GM18498 (cell line): Measurements from ENCODE around the gene CLASRP.
A peak's percentile ranks its signal among the peaks of the same experiment; 100 is the strongest.

Experiments used
- ATAC-seq: cut with Tn5 transposase; IDR thresholded peaks from one replicate; pipeline ENCODE4 v1.9.1; 2021; ENCODE audit warnings: mild to moderate bottlenecking, moderate library complexity; ENCODE audit not compliant: unreplicated experiment

CLASRP gene

DNA sequence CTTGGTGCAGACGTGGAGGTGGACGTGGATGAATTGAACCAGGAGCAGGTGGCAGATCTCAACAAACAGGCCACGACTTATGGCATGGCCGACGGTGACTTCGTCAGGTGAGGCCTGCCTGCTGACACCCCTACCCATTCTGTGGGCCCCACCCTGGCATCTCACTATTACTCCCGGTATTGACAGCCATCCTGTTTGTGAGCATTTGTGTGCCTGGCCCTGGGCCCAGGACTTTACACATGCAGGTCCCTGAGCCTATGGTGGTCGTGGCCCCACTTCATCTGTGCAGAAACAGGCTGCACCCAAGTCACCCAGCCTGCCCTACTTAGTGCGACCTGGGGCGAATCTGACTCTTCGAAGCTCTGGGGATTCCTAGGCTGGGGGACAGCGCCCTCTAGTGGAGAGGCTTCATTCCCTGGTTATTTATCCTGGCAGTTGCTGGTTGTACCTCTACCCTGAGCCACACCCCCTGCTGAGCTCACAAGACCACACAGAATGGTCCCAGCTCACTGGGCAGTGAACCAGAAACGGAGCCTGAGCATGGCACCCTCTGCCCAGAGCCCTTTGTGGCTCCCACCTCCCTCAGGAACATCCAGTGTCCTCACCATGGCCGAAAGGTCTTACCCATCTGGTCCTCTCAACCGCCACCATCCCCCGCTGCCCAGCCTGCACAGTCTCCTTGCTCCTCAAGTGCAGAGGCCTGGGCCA lies 20.6 kb downstream of the CLASRP start:
- ATAC-seq, result no peak

DNA sequence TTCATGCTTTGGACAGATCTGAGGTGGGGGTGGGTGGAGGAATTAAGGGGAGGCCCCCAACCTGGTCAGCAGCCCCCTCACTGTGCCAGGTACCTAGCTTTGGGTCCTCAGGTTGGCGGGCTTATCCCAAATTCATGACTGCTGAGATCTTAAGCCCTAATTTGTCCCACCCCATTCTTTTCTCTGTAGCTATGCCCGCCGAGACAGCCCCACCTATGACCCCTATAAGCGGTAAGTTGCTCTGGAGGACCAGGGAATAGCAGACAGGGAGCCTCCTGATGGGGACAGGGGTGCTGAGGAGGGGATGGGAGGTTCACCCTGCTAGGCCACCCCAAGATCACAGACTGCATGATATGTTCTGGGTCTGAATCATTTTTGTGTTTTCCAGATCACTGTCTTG lies 23.1 kb downstream of the CLASRP start:
- no peak for ATAC-seq

- ATAC-seq, result no peak
Observed at GRCh38 chr19:45063851-45064801, 25.3 kb downstream of the CLASRP start.

DNA sequence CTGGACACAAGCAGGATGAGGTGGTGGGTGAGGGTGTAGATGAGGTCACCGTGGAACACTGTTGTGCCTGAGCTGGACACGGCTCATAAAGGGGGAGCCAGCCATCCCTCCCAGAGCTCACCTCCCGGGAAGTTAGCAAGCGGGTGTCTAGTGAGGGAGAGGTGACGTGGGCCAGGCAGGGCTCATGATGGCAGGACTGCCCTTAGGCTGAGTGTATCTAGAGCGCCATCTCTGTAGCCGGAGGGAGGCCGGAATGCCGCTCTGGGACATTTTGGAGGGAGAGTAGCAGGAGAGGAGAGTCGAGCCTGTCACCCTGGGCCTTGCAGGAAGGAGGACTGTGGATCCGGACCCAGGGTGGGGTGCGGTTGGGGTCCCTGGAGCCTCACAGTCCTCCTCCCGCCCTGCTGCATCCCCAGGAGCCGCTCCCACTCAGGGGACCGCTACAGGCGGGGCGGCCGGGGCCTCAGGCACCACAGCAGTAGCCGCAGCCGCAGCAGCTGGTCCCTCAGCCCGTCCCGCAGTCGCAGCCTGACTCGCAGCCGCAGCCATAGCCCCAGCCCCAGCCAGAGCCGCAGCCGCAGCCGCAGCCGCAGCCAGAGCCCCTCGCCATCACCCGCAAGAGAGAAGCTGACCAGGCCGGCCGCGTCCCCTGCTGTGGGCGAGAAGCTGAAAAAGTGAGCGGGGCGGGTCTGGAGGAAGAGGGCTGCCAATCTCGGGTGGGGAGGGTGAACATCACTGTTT lies 28.2 kb downstream of the CLASRP start:
- no peak for ATAC-seq

DNA sequence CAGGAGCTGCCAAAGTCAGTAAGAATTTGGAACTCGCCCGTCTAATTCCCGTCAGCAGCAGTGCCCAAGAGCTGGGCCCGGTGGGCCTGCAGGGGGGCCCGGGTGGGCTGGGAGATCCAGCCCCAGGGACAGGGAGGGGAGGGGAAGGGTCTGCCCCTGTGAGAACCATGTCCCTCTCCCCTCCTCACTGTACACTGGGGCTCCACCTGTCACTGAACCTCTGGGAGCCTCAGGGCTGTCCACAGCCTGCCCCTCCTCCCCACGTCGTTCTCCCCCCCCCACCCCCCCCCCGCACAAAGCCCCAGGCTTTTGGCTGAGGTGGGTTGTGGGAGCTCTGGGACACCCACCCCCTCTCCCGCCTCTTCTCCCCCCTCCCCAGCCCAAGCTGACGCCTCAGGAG lies 29.2 kb downstream of the CLASRP start:
- no peak for ATAC-seq

DNA sequence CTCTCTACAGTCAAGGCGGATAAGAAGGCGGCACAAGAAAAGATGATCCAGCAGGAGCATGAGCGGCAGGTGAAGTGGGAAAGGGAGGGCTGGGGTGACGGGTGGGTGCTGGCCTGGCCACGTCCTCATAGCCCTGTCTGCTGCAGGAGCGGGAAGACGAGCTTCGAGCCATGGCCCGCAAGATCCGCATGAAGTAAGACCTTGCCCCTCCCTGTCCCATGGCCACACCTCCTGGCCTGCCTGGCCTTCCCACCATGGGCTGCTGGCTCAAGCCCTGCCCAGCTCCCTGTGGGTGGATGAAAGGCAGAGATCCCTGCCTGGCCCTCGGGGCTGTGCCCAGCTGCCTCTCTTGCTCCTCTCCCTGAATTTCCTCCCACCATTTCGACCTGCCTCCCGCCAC lies 30.2 kb downstream of the CLASRP start:
- no peak for ATAC-seq

- no peak for ATAC-seq
Observed at GRCh38 chr19:45070214-45070613, 31.4 kb downstream of the CLASRP start.

DNA sequence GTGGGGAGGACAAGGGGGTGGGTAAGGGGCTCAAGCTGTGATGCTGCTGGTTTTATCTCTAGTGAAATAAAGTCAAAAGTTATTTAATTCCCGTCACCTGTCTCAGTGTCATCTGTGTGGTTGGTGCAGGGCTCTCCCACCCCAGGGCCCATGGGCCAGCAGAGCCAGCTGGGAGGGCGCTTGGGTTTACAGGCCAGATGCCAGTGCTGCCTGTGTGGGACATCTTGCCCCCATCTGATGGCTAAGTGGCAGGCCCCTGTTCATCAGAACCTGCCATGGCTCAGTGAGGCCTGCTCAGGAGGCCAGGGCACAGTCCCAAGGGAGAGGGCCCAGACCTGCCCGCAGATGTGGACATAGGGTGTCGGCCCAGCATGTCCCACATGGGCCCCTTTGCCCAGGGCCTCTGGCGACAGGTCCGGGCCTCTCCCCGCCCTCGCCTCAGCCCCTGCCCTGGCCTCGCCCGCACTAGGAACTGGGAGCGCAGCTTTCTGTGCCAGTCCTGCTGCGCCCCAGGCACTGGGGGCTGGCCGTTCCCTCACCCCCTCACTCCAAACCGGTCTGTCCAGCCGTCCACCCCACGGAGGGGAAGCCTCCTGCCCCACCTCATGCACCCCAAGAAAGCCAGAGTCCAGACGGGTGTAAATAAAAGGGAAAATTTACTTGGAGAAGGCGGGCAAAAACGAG lies 32.2 kb downstream of the CLASRP start:
- no peak for ATAC-seq

DNA sequence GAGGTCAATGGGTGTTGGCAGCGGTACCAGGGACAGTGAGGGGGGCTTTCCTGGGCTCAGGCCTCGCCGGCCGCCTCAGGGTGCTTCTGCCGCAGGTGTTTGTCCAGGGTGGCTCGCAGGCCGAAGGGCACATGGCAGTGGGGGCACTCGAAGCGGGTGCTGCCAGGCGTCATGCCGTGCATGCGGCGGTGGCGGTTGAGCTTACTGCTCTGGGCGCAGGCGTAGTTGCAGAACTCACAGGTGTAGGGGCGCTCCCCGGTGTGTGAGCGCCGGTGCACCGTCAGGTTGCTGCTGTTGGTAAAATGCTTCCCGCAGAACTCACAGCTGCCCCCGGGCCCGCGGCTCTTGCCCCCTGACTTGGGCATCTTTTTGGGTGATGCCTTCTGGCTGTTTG lies 32.7 kb downstream of the CLASRP start:
- ATAC-seq, result no peak

DNA sequence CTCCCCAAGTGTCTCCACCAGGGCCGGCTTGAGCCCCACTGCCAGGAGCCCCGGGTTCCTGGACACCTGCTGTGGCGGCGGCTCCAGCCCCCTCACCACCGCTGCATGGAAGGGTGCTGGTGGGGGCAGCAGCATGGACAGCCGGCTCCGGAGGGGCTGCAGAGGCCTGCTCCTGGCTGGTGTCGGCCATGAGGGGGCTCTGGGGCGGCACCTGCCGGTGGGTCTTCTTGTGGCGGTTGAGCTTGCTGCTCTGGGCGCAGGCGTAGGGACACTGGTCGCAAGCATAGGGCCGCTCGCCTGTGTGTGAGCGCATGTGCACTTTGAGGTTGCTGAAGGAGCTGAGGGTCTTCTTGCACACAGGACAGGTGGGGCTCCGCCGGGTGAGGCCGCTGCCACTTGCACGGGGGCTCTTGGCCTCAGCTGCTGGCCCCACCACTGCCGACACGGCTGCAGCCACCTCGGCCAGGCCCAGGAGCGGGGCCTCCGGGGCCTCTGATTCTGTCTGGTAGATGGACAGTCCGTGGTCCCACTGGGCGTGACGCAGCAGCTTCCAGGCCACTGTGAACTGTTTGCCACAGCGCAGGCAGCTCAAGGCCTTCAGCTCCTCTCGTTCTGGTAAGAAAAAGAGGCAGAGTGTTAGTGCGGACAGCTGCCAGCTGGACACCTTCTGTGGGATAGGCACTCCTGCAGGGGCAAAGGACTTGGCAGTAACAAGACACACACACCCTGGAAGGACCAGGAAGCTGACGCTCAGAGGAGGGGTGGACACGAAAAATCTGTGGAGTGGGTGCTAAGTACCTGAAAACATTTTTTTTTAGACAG lies 33.3 kb downstream of the CLASRP start:
- ATAC-seq, result no peak

DNA sequence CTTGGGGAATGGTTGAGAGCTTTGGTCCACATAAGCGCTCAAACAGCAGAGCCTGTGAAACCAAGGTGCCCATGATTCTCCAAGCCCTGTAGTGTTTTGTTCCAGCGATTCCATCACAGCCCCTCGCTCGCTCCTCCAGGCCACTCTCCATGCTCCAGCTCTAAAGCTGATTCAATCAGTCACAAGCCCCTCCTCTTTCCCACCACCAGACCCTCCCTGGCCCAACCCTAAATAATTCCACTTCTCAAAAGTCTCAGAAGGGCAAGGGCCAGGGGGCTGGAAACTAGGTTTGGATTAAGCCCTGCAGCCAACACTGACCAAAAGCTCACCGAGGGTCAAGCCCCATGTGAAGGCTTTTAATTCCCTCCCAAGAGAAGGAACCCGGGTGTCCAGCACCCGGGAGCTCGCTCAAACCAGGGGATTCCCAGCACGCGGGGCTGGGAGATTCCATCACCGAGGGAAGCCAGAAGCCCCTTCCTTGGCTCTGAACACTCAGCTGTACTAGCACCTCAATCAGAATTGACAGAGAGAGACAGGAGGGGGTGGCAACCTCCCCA lies 36.0 kb downstream of the CLASRP start:
- ATAC-seq, result no peak

- peak; percentile 55 for ATAC-seq
Observed at GRCh38 chr19:45075301-45076028, 36.6 kb downstream of the CLASRP start.

- ATAC-seq, result peak; percentile 49
Observed at GRCh38 chr19:45076029-45076850, 37.4 kb downstream of the CLASRP start, which contains the start of gene ZNF296. TSS of gene ZNF296 (minus strand) at chr19:45076478. CDS start at chr19:45076373, 105 bp downstream.

GRCh38 chr19:45076851-45077730 lies 38.2 kb downstream of the CLASRP start:
- ATAC-seq, result no peak

GRCh38 chr19:45078390-45079062 lies 39.7 kb downstream of the CLASRP start:
- ATAC-seq, result no peak

GRCh38 chr19:45079063-45079910 lies 40.4 kb downstream of the CLASRP start, which contains the start of gene GEMIN7:
TSS of gene GEMIN7 (plus strand) at chr19:45079260. CDS start at chr19:45090115, 10,855 bp downstream.
- ATAC-seq, result peak; percentile 40
